CD14-positive monocyte (primary cell): ENCODE data around the gene SDHAF1. TPM values are rescaled to one million over a fixed set of nuclear protein-coding genes. Genes with fewer than 3 reads are reported as not detected.

Experiments used
- DNase-seq, 3 donors: peaks; one replicate each; pipeline ENCODE4 v3.0.0-alpha.2; 2011 to 2022
- H2AFZ ChIP-seq: 2 replicates; pipeline ENCODE4 v1.6.0; 2012; ENCODE audit warnings: mild to moderate bottlenecking, low read depth, low read length, inconsistent platforms; ENCODE audit not compliant: insufficient read depth, poor library complexity, severe bottlenecking
- H3K27ac ChIP-seq, 2 donors: 1 replicate in 1 of 2; 2 replicates in 1 of 2; pipeline ENCODE4 v1.5.1; 2012 to 2013; ENCODE audit warnings: low read length in 2 of 2, control low read depth in 1 of 2, inconsistent platforms in 1 of 2, low read depth in 1 of 2, mild to moderate bottlenecking in 1 of 2
- H3K27me3 ChIP-seq, 2 donors: one replicate each; pipeline versions ENCODE4 v1.6.0 to v1.6.1; 2011 to 2013; ENCODE audit warnings: low read length in 2 of 2; ENCODE audit not compliant: control insufficient read depth in 2 of 2, insufficient read depth in 2 of 2
- H3K36me3 ChIP-seq, 2 donors: replicated peaks in 1 of 2; 1 replicate in 1 of 2; 2 replicates in 1 of 2; pipeline versions ENCODE4 v1.5.1 to v1.6.1; 2012 to 2013; ENCODE audit warnings: low read length in 2 of 2, control low read depth in 1 of 2, inconsistent platforms in 1 of 2, mild to moderate bottlenecking in 1 of 2; ENCODE audit not compliant: insufficient read depth in 2 of 2, control insufficient read depth in 1 of 2
- H3K4me1 ChIP-seq, 2 donors: 1 replicate in 1 of 2; 2 replicates in 1 of 2; pipeline versions ENCODE4 v1.5.1 to v1.6.1; 2012 to 2013; ENCODE audit warnings: low read length in 2 of 2, control low read depth in 1 of 2, inconsistent platforms in 1 of 2, mild to moderate bottlenecking in 1 of 2, moderate library complexity in 1 of 2; ENCODE audit not compliant: insufficient read depth in 2 of 2, control insufficient read depth in 1 of 2
- H3K4me2 ChIP-seq: replicated peaks from 2 replicates; pipeline ENCODE3; 2012; ENCODE audit warnings: low read length, moderate library complexity, mild to moderate bottlenecking; ENCODE audit not compliant: poor library complexity, severe bottlenecking; ENCODE audit errors: extremely low read depth
- H3K4me3 ChIP-seq, 3 experiments: fragments of 200-600 bp in 1 of 3; sonication (generic) in 1 of 3; replicated peaks in 1 of 3; 1 replicate in 2 of 3; 2 replicates in 1 of 3; pipeline ENCODE4 v1.5.1; 2011 to 2013; ENCODE audit warnings: low read length in 3 of 3, mild to moderate bottlenecking in 3 of 3, control low read depth in 2 of 3, low read depth in 2 of 3, inconsistent platforms in 1 of 3, moderate library complexity in 1 of 3
- H3K79me2 ChIP-seq: 2 replicates; pipeline ENCODE4 v1.6.0; 2012; ENCODE audit warnings: mild to moderate bottlenecking, control low read depth, inconsistent platforms, low read length, moderate library complexity; ENCODE audit not compliant: insufficient read depth
- H3K9ac ChIP-seq: 2 replicates; pipeline ENCODE4 v1.6.0; 2017; ENCODE audit warnings: low read length, mild to moderate bottlenecking; ENCODE audit not compliant: insufficient read depth, poor library complexity, severe bottlenecking
- H3K9me3 ChIP-seq, 2 donors: replicated peaks in 1 of 2; 1 replicate in 1 of 2; 2 replicates in 1 of 2; pipeline versions ENCODE4 v1.5.1 to v1.6.1; 2012 to 2013; ENCODE audit warnings: low read length in 2 of 2, control low read depth in 1 of 2; ENCODE audit not compliant: control insufficient read depth in 1 of 2, insufficient read depth in 1 of 2
- H4K20me1 ChIP-seq: 2 replicates; pipeline ENCODE4 v1.6.0; 2012; ENCODE audit warnings: mild to moderate bottlenecking, low read length, control low read depth, moderate library complexity; ENCODE audit not compliant: insufficient read depth
- H3K27ac Mint-ChIP-seq, 7 donors: one replicate each; pipeline ENCODE4 v1.8.0; 2020; ENCODE audit warnings: mild to moderate bottlenecking in 7 of 7, mixed read lengths in 7 of 7, moderate library complexity in 6 of 7, inconsistent platforms in 2 of 7
- H3K27me3 Mint-ChIP-seq, 3 donors: one replicate each; pipeline ENCODE4 v1.8.0; 2021 to 2022; ENCODE audit warnings: low read depth in 3 of 3, mild to moderate bottlenecking in 3 of 3, mixed read lengths in 3 of 3, moderate library complexity in 3 of 3, inconsistent platforms in 1 of 3
- H3K36me3 Mint-ChIP-seq, 2 donors: one replicate each; pipeline ENCODE4 v1.8.0; 2020; ENCODE audit warnings: mixed read lengths in 2 of 2, inconsistent platforms in 1 of 2, mild to moderate bottlenecking in 1 of 2
- H3K4me1 Mint-ChIP-seq: one replicate; pipeline ENCODE4 v1.8.0; 2020; ENCODE audit warnings: mild to moderate bottlenecking, mixed read lengths
- H3K4me3 Mint-ChIP-seq, 2 donors: one replicate each; pipeline ENCODE4 v1.8.0; 2020; ENCODE audit warnings: mild to moderate bottlenecking in 2 of 2, mixed read lengths in 2 of 2, moderate library complexity in 1 of 2
- H3K9me3 Mint-ChIP-seq, 7 donors: one replicate each; pipeline ENCODE4 v1.8.0; 2020 to 2022; ENCODE audit warnings: mixed read lengths in 7 of 7, mild to moderate bottlenecking in 6 of 7, moderate library complexity in 6 of 7, inconsistent platforms in 2 of 7
- CTCF ChIP-seq: fragments of 200-600 bp; IDR thresholded peaks from one replicate; pipeline ENCODE4 v1.8.0; 2022; ENCODE audit warnings: antibody characterized with exemption, mild to moderate bottlenecking
- WGBS: methylation state at CpG from one replicate; pipeline ENCODE4 v1.1.5; 2013; ENCODE audit warnings: missing lambda C conversion rate; ENCODE audit not compliant: insufficient coverage; 5-methylcytosine and 5-hydroxymethylcytosine counted together
- intact Hi-C, 2 donors: fragments of 100-400 bp; cut with micrococcal nuclease; formaldehyde crosslinking; loops; one replicate each; pipeline versions ENCODE4 v1.15.0 to v1.15.1; 2023
- polyA plus RNA-seq, 3 donors: library from polyadenylated mRNA; depleted of rRNA in 1 of 3; unstranded in 2 of 3; stranded (reverse) in 1 of 3; fragments of 300-500 nt in 2 of 3; fragments of >200 nt in 1 of 3; fragmentation: Illumina TruSeq in 2 of 3; gene quantifications; 1 replicate in 2 of 3; 2 replicates in 1 of 3; pipeline ENCODE4 v1.2.3, GENCODE V29; 2012 to 2021

The SDHAF1 gene
- polyA plus RNA-seq, 3 donors = 10.4 to 26.9 (median 19.0) TPM

- Mint-ChIP-seq H3K27me3 (peaks cover 15 to 29% (median 26%) of the 10 kb centered on the region in 3 donors), H3K9me3 (peaks cover 3 to 11% (median 7%) of the 10 kb centered on the region in 7 donors), H3K4me3 (peak overlapping the region; percentile 93), H3K27ac (peak overlapping the region in 5 of 7 donors; percentile 2 to 89 (median 77)), H3K4me1 (peaks cover 17% of the 10 kb centered on the region), H3K36me3 (no peaks in the 10 kb centered on the region)
- no peak overlapping the region for H3K27ac ChIP-seq
- 7% methylated on average over 37 of the region's 54 CpGs for WGBS
- H3K9ac ChIP-seq = peak overlapping the region; percentile 57
- peak overlapping the region; percentile 79 for H3K4me2 ChIP-seq
- H3K36me3 ChIP-seq = no peaks in the 10 kb centered on the region
- DNase-seq = peak; percentile 39 to 44 (median 41)
- intact Hi-C loops = no loop called here
- no peak for TF ChIP-seq CTCF
- no peaks in the 10 kb centered on the region for H4K20me1 ChIP-seq
- peak overlapping the region; percentile 33 to 76 (median 40) for H3K4me3 ChIP-seq
- H2AFZ ChIP-seq = peak overlapping the region; percentile 86
- H3K79me2 ChIP-seq = no peaks in the 10 kb centered on the region
- peaks cover 0 to 3% of the 10 kb centered on the region in 2 donors for H3K27me3 ChIP-seq
- peaks cover 13 to 16% of the 10 kb centered on the region in 2 donors for H3K4me1 ChIP-seq
- H3K9me3 ChIP-seq = no peaks in the 10 kb centered on the region
Observed at GRCh38 chr19:35986664-35987570, 8.1 kb upstream of the SDHAF1 start.

GRCh38 chr19:35987571-35987896 lies 7.5 kb upstream of the SDHAF1 start:
- Histone ChIP-seq H3K4me1 (peaks cover 13 to 16% of the 10 kb centered on the region in 2 donors), H3K27me3 (peaks cover 0 to 3% of the 10 kb centered on the region in 2 donors), H3K4me3 (peak overlapping the region; percentile 33 to 76 (median 40)), H3K4me2 (peak overlapping the region; percentile 79), H3K36me3 (no peaks in the 10 kb centered on the region), H3K79me2 (no peaks in the 10 kb centered on the region), H4K20me1 (no peaks in the 10 kb centered on the region), H3K9ac (peak overlapping the region; percentile 57), H2AFZ (peak overlapping the region; percentile 86), H3K27ac (no peak overlapping the region), H3K9me3 (no peaks in the 10 kb centered on the region)
- Mint-ChIP-seq H3K27ac (peak overlapping the region in 1 of 7 donors; percentile 70), H3K9me3 (peaks cover 3 to 11% (median 7%) of the 10 kb centered on the region in 7 donors), H3K36me3 (no peaks in the 10 kb centered on the region), H3K4me1 (peaks cover 17% of the 10 kb centered on the region), H3K27me3 (peaks cover 11 to 29% (median 25%) of the 10 kb centered on the region in 3 donors), H3K4me3 (peak overlapping the region; percentile 93)
- intact Hi-C loops = no loop called here
- no peak for DNase-seq
- 17% methylated on average over 1 of the region's 8 CpGs for WGBS
- TF ChIP-seq CTCF = no peak
